Neural progenitor cell (in vitro differentiated cells): ENCODE measurements around the gene C1QC. TPM values are rescaled to one million over a fixed set of nuclear protein-coding genes. Genes with fewer than 3 reads are reported as not detected.
"Not testable (repeated sequence)": the region's sequence is repeated elsewhere in the genome, so short reads cannot be mapped to it uniquely, and the experiment has no call there.

Source experiments
- DNase-seq: peaks from one replicate; pipeline ENCODE4 v3.0.0-alpha.2; 2016; ENCODE audit warnings: low spot score
- H2AFZ ChIP-seq: fragments of 200-600 bp; sonication (generic); replicated peaks from 2 replicates; pipeline ENCODE4 v1.6.1; 2016; ENCODE audit warnings: antibody characterized with exemption
- H3F3A ChIP-seq: fragments of 200-600 bp; sonication (generic); 2 replicates; pipeline ENCODE4 v1.6.1; 2016; ENCODE audit warnings: antibody characterized with exemption, low read depth
- H3K27ac ChIP-seq: fragments of 200-600 bp; sonication (generic); 2 replicates; pipeline ENCODE4 v1.5.1; 2016; ENCODE audit warnings: mild to moderate bottlenecking
- H3K27me3 ChIP-seq: fragments of 200-600 bp; sonication (generic); 2 replicates; pipeline ENCODE4 v1.6.1; 2016; ENCODE audit warnings: mild to moderate bottlenecking, moderate library complexity
- H3K36me3 ChIP-seq: fragments of 200-600 bp; sonication (generic); 2 replicates; pipeline ENCODE4 v1.5.1; 2016
- H3K4me1 ChIP-seq: fragments of 200-600 bp; sonication (generic); 2 replicates; pipeline ENCODE4 v1.6.1; 2016; ENCODE audit warnings: mixed run types
- H3K4me2 ChIP-seq: fragments of 200-600 bp; sonication (generic); 2 replicates; pipeline ENCODE4 v1.6.1; 2016
- H3K4me3 ChIP-seq: fragments of 200-600 bp; sonication (generic); 2 replicates; pipeline ENCODE4 v1.5.1; 2016
- H3K79me2 ChIP-seq: fragments of 200-600 bp; sonication (generic); 2 replicates; pipeline ENCODE4 v1.6.1; 2016; ENCODE audit warnings: low read depth
- H3K9ac ChIP-seq: fragments of 200-600 bp; sonication (generic); 2 replicates; pipeline ENCODE4 v1.6.1; 2016
- H3K9me3 ChIP-seq: fragments of 200-600 bp; sonication (generic); 2 replicates; pipeline ENCODE4 v1.5.1; 2016; ENCODE audit warnings: low read depth
- H4K20me1 ChIP-seq: fragments of 200-600 bp; sonication (generic); 2 replicates; pipeline ENCODE4 v1.6.1; 2016; ENCODE audit warnings: low read depth
- H3K27ac Mint-ChIP-seq: 3 replicates; pipeline ENCODE4 v1.8.0; 2021; ENCODE audit warnings: mixed read lengths
- H3K27me3 Mint-ChIP-seq: 2 replicates; pipeline ENCODE4 v1.8.0; 2022; ENCODE audit warnings: low read depth, mild to moderate bottlenecking, inconsistent platforms, moderate library complexity, mixed read lengths; ENCODE audit not compliant: insufficient read depth
- H3K36me3 Mint-ChIP-seq: 3 replicates; pipeline ENCODE4 v1.8.0; 2021; ENCODE audit warnings: mixed read lengths
- H3K4me1 Mint-ChIP-seq: 3 replicates; pipeline ENCODE4 v1.8.0; 2021; ENCODE audit warnings: mixed read lengths
- H3K4me3 Mint-ChIP-seq: 3 replicates; pipeline ENCODE4 v1.8.0; 2021; ENCODE audit warnings: mild to moderate bottlenecking, moderate library complexity, mixed read lengths
- H3K9me3 Mint-ChIP-seq: 3 replicates; pipeline ENCODE4 v1.8.0; 2020; ENCODE audit warnings: mixed read lengths
- EZH2 ChIP-seq: fragments of 200-600 bp; sonication (generic); IDR thresholded peaks from 2 replicates; pipeline ENCODE4 v1.6.1; 2017; ENCODE audit warnings: antibody characterized with exemption, mild to moderate bottlenecking, moderate library complexity
- EZH2phosphoT487 ChIP-seq: fragments of 200-600 bp; sonication (generic); IDR thresholded peaks from 2 replicates; pipeline ENCODE4 v1.6.1; 2017; ENCODE audit warnings: antibody characterized with exemption
- total RNA-seq: library from RNA; depleted of rRNA; stranded (reverse); fragments of >200 nt; gene quantifications from 2 replicates; pipeline ENCODE4 v1.2.3, GENCODE V29; 2015; ENCODE audit warnings: low replicate concordance
- TF ChIP-seq, protein P1 (sequence below): fragments of 200-600 bp; sonication (generic); IDR thresholded peaks from 2 replicates; pipeline ENCODE4 v1.5.1; 2017; ENCODE audit warnings: antibody characterized with exemption, mild to moderate bottlenecking

C1QC gene
- total RNA-seq, 1 donor from 2014 or later, result not detected

- no peak for DNase-seq
- H3K36me3 ChIP-seq, result no peaks in the 10 kb centered on the region
- no peak overlapping the region for H3K27ac Mint-ChIP-seq
- no peaks in the 10 kb centered on the region for H3K9me3 ChIP-seq
- H3K79me2 ChIP-seq, result no peaks in the 10 kb centered on the region
- peaks cover 3% of the 10 kb centered on the region for H3K4me1 ChIP-seq
- H4K20me1 ChIP-seq, result no peaks in the 10 kb centered on the region
- H3K27me3 ChIP-seq, result no peaks in the 10 kb centered on the region
- no peak overlapping the region for H3K27ac ChIP-seq
- no peak overlapping the region for H3K9ac ChIP-seq
- no peaks in the 10 kb centered on the region for H3K36me3 Mint-ChIP-seq
- H3K27me3 Mint-ChIP-seq, result peaks cover 31% of the 10 kb centered on the region
- H3K4me1 Mint-ChIP-seq, result peaks cover 38% of the 10 kb centered on the region
- no peak overlapping the region for H3K4me3 ChIP-seq
- TF ChIP-seq EZH2phosphoT487 (no peak), EZH2 (no peak)
- TF ChIP-seq, protein P1, sequence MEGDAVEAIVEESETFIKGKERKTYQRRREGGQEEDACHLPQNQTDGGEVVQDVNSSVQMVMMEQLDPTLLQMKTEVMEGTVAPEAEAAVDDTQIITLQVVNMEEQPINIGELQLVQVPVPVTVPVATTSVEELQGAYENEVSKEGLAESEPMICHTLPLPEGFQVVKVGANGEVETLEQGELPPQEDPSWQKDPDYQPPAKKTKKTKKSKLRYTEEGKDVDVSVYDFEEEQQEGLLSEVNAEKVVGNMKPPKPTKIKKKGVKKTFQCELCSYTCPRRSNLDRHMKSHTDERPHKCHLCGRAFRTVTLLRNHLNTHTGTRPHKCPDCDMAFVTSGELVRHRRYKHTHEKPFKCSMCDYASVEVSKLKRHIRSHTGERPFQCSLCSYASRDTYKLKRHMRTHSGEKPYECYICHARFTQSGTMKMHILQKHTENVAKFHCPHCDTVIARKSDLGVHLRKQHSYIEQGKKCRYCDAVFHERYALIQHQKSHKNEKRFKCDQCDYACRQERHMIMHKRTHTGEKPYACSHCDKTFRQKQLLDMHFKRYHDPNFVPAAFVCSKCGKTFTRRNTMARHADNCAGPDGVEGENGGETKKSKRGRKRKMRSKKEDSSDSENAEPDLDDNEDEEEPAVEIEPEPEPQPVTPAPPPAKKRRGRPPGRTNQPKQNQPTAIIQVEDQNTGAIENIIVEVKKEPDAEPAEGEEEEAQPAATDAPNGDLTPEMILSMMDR, result no peak
- no peak overlapping the region for H3K4me3 Mint-ChIP-seq
- H3K4me2 ChIP-seq, result no peak overlapping the region
- no peak overlapping the region for H2AFZ ChIP-seq
- no peaks in the 10 kb centered on the region for H3F3A ChIP-seq
- H3K9me3 Mint-ChIP-seq, result no peaks in the 10 kb centered on the region
These were observed 23.0 kb downstream of the C1QC start for GRCh38 chr1:22666412-22666811.

- H3K4me3 ChIP-seq, H3K4me3 Mint-ChIP-seq, H4K20me1 ChIP-seq, H3K36me3 ChIP-seq, H3K79me2 ChIP-seq, H3K36me3 Mint-ChIP-seq, H3K27ac ChIP-seq, H3K9me3 ChIP-seq, H3F3A ChIP-seq, DNase-seq, H3K4me2 ChIP-seq, H2AFZ ChIP-seq, H3K9me3 Mint-ChIP-seq, H3K27me3 ChIP-seq, H3K9ac ChIP-seq: not testable (repeated sequence)
- peaks cover 48% of the 10 kb centered on the region for H3K4me1 Mint-ChIP-seq
- peak overlapping the region; percentile 65 for H3K27ac Mint-ChIP-seq
- H3K4me1 ChIP-seq, result peaks cover 13% of the 10 kb centered on the region
- peaks cover 22% of the 10 kb centered on the region for H3K27me3 Mint-ChIP-seq
These were observed 25.4 kb downstream of the C1QC start for GRCh38 chr1:22668840-22669239.

DNA sequence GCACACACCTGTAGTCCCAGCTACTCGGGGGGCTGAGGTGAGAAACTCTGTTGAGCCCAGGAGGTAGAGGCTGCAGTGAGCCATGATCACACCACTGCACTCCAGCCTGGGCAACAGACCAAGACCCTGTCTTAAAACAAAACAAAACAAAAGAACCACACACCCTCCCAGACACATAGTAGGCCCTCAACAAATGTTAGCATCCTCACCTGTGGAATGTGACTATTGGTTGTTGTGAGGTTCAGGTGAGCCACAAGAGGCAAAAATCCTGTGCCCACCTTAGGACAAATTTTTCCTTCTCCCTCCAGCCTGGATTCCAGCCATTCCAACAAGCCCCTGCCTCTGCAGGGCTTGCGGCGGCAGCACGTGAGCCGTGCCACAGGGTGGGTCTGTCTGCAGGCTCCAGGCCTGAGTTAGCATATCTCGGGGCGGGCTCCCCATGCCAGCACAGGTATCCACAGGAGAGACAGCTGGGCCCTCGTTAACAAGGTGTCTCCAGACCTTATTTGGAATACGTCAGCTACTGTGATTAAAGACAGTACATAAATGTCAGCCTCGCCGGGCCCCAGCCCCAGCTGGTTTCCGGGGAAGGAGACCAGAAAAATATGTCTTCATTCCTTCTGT lies 27.0 kb downstream of the C1QC start:
- Mint-ChIP-seq H3K27ac (no peak overlapping the region), H3K36me3 (no peaks in the 10 kb centered on the region), H3K9me3 (no peaks in the 10 kb centered on the region), H3K4me3 (no peak overlapping the region), H3K4me1 (peaks cover 64% of the 10 kb centered on the region), H3K27me3 (peaks cover 14% of the 10 kb centered on the region)
- Histone ChIP-seq H3K27ac (no peak overlapping the region), H3K9me3 (no peaks in the 10 kb centered on the region), H3K9ac (no peak overlapping the region), H3F3A (peaks cover 20% of the 10 kb centered on the region), H4K20me1 (no peaks in the 10 kb centered on the region), H3K4me2 (no peak overlapping the region), H3K4me3 (no peak overlapping the region), H3K36me3 (no peaks in the 10 kb centered on the region), H3K4me1 (peaks cover 15% of the 10 kb centered on the region), H3K79me2 (no peaks in the 10 kb centered on the region), H3K27me3 (no peaks in the 10 kb centered on the region), H2AFZ (no peak overlapping the region)
- DNase-seq, result no peak
- no peak for TF ChIP-seq EZH2phosphoT487
- no peak for TF ChIP-seq EZH2
- TF ChIP-seq, protein P1, result no peak

DNA sequence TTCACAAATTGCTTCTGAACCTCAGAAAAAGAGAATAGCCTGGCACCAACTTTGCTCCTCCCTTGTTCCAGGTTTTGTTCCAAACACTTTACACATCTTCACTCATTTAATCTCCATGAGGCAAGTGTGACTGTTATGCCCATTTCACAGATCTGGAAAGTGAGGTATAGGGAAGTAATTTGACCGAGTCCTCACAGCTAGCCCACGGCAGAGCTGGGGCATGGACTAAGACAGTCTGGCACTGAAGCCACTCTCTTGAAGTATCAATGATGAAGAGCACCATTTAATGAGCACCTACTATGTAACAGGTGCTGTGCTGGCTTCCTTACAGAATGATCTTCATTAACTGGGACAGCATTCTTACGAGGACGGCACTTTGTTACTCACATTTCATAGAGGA lies 28.6 kb downstream of the C1QC start:
- no peak overlapping the region for H3K9ac ChIP-seq
- peaks cover 65% of the 10 kb centered on the region for H3K4me1 Mint-ChIP-seq
- no peak overlapping the region for H3K4me3 ChIP-seq
- H3K27ac Mint-ChIP-seq, result peak overlapping the region; percentile 92
- no peaks in the 10 kb centered on the region for H3K9me3 Mint-ChIP-seq
- no peak overlapping the region for H3K4me2 ChIP-seq
- H3K9me3 ChIP-seq, result no peaks in the 10 kb centered on the region
- H3K79me2 ChIP-seq, result no peaks in the 10 kb centered on the region
- H3K36me3 ChIP-seq, result no peaks in the 10 kb centered on the region
- H3K27ac ChIP-seq, result no peak overlapping the region
- DNase-seq, result no peak
- no peaks in the 10 kb centered on the region for H4K20me1 ChIP-seq
- TF ChIP-seq, protein P1, result no peak
- no peak for TF ChIP-seq EZH2
- no peak for TF ChIP-seq EZH2phosphoT487
- peaks cover 26% of the 10 kb centered on the region for H3F3A ChIP-seq
- H2AFZ ChIP-seq, result no peak overlapping the region
- H3K4me3 Mint-ChIP-seq, result no peak overlapping the region
- peaks cover 20% of the 10 kb centered on the region for H3K4me1 ChIP-seq
- no peaks in the 10 kb centered on the region for H3K36me3 Mint-ChIP-seq
- peaks cover 17% of the 10 kb centered on the region for H3K27me3 Mint-ChIP-seq
- no peaks in the 10 kb centered on the region for H3K27me3 ChIP-seq
